Activated CD4-positive, alpha-beta T cell treated with anti-CD3 and anti-CD28 coated beads, Interleukin-2, Interleukin-4, amounts not matched to agents 100 ng/mL and 50 ng/mL, durations not matched to agents 16 hours and 8 hours (primary cell): Measurements from ENCODE around the gene PIK3R6.
A peak's percentile ranks its signal among the peaks of the same experiment; 100 is the strongest.
"Not testable (repeated sequence)": the region's sequence is repeated elsewhere in the genome, so short reads cannot be mapped to it uniquely, and the experiment has no call there.

Experiments
- DNase-seq: peaks from one replicate; pipeline ENCODE4 v3.0.0-alpha.2; 2020; ENCODE audit warnings: low spot score

The PIK3R6 gene

DNA sequence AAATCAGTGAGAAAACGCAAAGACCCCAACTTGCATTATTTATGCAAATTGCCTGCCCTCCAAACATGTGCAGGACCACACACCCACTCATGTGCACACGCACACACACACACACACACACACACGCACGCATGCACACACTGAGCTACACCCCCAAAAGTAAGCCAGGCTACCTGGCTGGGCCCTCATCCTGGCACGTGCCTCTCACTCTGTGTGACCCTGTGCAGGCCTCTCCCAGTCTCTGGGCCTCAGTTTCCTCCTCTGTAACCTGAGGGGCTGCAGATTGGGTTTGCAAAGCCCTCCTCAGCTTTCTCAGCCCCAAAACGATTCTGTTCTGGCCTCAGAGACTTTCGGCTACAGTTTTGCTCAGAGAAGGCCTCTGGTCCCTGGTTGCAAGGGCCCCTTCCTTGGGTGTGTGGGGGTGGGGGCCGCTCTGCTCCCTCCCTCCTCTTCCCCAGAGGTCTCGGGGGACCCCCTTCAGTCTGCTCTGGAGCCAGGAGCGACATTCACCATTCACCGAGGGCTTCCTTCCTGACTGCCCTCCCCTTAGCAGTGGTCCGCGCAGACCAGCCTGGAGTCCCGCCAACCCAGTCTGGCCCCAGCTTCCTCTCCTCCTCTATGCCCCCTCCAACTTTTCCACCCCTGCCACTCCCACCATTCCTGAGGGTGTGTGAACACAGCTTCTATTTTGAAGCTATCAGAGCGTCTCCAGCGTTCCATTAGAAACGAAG is 5.4 kb upstream of the PIK3R6 start:
- no peak for DNase-seq

DNA sequence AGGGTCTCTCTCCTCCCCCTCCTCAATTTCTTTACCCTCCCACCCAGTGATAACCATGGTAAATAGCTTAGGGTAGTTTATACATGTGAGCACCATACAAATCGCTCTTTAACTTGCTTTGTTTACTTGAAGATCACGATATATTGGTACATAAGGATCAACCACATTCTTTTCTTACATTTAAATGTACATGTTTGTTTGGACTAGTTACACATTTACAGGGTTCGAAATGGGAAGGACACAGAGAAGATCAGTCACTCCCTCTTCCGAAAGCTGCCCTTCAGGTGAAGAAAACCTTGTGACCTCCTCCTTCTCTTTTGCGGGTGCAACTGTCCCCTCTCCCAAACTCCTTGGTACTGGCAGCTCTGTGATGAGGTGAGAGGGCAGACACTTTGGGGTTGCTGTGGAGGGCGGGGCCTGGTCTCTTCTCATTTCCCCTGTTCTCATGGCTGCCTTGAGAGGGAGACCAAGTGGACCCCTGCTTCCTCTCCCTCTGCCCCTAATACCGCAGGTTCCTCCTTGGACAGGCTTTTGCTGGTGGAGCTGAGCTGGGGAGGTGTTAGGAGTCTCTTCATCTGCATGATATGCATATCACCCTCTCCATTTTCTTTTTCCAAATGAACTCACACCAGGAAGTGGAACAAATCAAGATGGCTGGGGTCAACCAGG is 4.7 kb upstream of the PIK3R6 start:
- no peak for DNase-seq

DNA sequence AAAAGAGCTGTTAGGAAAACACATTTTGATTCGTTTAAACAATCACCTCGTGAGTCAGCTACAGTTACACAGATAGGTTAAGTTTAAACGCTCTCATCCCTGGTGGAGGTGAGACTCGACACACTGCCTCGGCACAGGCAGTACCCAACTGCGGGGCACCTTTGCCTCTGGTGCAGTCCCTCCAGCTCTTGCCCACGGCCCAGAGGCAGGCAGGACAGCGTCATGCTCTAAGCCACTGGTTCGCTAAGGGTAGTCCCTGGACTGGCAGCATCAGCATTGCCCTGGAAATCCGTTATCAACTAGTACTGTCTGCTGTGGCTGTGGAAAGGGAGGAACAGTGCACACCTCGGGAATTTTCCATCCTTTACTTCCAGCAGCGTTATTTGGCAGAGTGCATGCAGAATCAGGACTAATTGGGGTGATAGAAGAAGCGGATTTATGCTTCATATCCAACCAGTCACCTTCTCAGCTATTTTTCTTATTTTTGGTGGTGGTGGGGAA is 3.7 kb upstream of the PIK3R6 start:
- no peak for DNase-seq

DNA sequence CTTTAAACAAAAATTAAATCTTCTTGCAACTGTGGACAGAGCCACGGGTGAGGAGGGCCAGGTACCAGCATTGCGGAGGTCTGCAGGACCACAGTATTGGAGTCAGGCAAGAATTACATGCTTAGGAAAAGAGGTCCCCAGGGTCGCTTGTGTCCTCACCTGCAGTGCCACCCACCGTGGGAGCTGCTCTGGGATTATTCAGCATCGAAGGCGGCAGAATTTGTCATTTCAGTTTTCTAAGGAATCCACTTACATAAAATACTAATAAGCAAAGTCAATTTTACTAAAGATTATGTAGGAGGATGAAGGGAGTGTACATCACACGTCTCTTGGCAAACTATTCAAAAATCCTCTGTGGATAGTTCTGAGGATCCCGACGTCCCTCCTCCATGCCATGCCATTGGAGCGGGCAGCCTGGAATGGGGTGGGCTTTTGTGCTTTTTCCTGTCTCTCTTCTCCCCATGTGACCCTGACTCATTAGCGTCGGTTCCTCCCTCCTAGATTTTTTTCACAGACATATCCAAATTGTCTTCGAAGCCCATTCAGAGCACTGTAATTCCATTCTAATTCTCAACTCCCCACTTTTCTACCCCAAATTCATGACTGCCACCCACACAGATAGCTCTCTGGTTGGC is 3.0 kb upstream of the PIK3R6 start:
- no peak for DNase-seq

GRCh38 chr17:8869114-8869815 is 1.8 kb upstream of the PIK3R6 start:
- no peak for DNase-seq

DNA sequence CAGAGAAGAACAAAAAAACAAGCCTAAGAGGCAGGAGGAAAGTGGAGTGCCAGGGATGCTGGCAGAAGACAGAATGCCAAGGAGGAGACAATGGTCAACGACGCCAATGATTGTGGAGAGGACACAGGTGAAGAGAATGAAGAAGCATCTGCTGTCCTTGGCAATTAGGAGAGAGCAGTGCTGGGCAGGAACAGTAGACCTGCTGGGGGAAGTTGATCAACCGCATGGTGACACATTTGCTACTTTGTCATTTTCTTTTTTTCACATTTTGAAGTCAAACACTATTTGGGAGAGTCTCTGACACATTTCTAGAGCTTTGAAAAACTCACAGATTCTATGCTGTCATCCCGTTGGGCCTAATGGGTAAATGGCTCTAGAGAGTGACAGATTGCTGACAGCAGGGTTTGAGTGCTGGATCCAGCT is 1.1 kb upstream of the PIK3R6 start:
- DNase-seq = peak; percentile 72

DNA sequence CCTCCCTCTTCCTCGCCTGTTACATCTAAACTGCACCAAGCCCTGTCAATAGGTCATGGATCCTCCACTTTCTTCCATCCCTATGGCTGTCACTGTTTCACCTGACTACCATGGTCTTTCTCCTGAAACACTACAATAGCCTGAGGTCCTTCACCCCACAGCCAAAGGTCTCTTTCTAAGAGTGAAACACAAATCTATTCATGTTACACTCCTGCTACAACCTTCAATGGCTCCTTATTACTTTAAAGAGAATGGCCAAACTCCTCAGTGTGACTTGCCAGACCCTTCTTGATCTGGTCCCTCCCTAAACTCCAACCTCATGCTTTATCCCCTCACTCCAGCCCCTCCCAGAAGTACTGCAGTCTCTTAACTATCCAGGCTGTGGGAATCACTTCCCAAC is 618 bp upstream of the PIK3R6 start:
- DNase-seq = no peak

DNA sequence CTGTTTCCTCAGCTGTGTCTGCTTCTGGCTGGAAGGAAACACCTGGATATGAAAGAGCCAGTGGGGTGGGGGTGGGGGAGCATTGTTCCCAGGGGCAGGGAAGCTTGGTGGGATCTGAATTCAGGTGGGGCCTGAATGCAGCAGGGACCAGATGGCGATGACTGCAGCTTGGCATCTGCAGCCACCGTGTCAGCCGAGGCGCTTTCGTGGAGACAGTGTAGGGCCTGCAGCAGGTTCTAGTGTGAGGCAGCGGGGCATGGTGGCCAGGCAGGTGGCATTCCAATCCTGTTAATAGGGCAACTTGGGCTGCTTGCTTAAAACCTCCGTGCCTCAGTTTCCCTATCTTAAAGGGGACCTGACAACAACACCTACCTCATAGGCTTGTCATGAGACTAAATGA is 1.7 kb downstream of the PIK3R6 start:
- no peak for DNase-seq

GRCh38 chr17:8865385-8865784 is 2.1 kb downstream of the PIK3R6 start:
- no peak for DNase-seq

GRCh38 chr17:8862213-8863056 is 5.0 kb downstream of the PIK3R6 start:
- no peak for DNase-seq

DNA sequence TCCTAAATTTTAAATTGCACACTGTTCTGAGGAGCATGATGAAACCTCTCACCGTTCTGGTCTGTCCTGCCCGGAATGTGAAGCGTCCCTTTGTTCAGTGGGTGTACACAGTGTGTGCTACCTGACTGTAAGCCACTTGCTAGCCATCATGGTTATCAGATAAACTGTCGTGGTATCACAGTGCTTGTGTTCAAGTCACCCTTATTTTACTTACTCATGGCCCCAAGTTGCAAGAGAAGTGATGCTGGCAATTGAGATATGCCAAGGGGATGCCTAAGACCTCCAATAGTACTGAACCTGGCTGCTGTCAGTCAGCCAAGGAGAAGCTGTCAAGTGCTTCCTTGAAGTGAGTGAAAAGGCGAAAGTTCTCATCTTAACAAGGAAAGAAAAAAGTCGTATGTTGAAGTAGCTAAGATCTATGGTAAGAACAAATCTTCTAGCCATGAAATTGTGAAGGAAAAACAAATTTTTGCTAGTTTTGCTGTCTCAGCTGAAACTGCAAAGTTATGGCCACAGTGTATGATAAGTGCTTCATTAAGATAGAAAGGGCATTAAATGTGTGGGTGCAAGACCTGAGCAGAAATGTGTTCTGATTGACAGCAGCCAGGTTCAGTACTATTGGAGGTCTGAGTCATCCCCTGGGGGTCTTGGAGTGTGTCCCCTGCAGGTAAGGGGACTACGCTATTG is 5.8 kb downstream of the PIK3R6 start:
- DNase-seq = no peak

- no peak for DNase-seq
These were observed 7.6 kb downstream of the PIK3R6 start for GRCh38 chr17:8859804-8860430.

GRCh38 chr17:8859027-8859803 is 8.3 kb downstream of the PIK3R6 start:
- DNase-seq = peak; percentile 68

GRCh38 chr17:8857919-8858318 is 9.6 kb downstream of the PIK3R6 start:
- DNase-seq = peak; percentile 79

DNA sequence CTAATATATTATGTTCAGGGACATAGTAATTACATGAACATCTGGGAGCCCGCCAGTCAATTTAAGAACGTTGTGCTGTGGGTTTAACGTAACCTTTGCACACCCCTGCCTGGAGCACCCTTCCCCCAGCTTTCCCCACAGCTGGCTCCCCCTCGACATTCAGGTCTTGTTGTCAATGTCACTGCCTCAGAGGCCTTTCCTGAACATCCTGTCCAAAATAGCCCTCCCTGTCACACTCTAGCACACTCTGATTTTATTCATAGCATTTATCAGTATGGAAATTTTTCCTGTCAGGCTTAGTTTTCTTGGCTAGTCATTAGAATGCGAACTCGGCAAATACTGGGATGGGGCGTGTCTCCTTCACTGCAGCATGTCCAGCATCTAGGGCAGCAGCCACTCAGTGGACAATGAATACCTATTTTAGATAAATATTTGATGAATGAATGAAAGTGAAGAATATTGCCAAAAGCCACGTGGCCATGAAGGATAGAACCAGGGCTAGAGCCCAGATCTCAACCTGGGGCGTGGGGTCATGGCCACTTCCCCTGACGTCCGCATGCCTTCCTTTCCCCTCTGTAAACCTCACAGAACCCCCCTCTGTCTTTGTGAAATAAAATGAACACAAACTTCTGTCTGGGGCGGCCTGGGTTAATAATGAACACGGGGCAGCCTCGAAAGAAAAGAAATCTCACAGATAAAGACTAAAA is 10.5 kb downstream of the PIK3R6 start:
- DNase-seq = no peak

GRCh38 chr17:8856205-8856603 is 11.3 kb downstream of the PIK3R6 start:
- not testable (repeated sequence) for DNase-seq

DNA sequence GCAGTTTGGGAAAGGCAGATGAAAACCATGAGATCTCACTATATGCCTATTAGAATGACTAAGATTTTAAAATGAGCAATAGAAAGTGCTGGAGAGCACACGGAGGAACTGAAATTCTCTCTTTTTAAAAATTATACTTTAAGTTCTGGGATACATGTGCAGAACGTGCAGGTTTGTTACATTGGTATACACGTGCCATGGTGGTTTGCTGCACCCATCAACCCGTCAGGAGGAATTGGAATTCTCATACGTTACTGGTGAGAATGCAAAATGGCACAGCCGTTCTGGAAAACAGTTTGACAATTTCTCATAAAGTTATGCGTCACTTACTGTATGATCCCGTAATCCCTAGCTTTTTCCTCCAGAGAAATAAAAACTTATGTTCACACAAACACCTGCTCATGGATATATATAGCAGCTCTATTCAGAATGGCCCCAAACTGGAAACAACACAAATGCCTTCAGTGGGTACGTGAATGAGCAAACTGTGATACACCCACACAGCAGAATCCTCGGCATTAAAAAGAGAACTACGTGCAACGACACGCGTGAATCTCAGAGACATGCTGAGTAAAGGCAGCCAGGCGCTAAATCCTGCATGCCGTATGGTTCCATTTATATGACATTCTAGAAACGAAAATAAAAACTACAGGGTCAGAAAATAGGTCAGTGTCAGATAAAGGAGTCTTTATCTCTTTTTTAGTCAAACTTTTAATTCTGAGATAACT is 11.8 kb downstream of the PIK3R6 start:
- DNase-seq = no peak

DNA sequence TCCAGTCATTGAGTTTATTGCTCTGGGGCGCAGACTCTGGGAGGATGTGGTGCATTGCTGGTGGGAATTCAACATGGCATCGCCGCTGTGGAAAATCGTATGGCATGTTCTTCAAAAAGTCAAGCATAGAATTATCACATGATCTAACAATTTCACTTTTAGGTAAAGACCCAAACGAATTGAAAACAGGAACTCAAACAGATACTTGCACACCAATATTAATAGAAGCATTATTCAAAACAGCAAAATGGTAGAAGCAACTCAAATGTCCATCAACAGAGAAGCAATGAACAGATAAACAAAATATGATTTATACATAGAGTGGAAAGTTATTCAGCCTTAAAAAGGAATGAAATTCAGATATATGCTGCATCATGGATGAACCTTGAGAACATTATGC is 15.9 kb downstream of the PIK3R6 start:
- DNase-seq = no peak
